Activated CD8-positive, alpha-beta memory T cell treated with anti-CD3 and anti-CD28 coated beads for 36 hours (primary cell): ENCODE measurements around the gene POR. TPM values are rescaled to one million over a fixed set of nuclear protein-coding genes. Genes with fewer than 3 reads are reported as not detected.
"Not testable (repeated sequence)": the region's sequence is repeated elsewhere in the genome, so short reads cannot be mapped to it uniquely, and the experiment has no call there.

Source experiments
- CTCF ChIA-PET: fragments of 350-600 bp; sonication (Branson Sonifier 250); formaldehyde crosslinking; loops from one replicate; lab custom pipeline; 2021; ENCODE audit warnings: antibody characterized with exemption; lab: Charles Lee
- POLR2A ChIA-PET: fragments of 350-600 bp; sonication (Branson Sonifier 250); formaldehyde crosslinking; loops from one replicate; lab custom pipeline; 2021; ENCODE audit warnings: antibody characterized with exemption; lab: Charles Lee
- total RNA-seq, 2 experiments: library from RNA; stranded (reverse); gene quantifications; one replicate each; pipeline ENCODE4 v1.2.3, GENCODE V29; 2021

POR gene
- total RNA-seq, 2 experiments from 2014 or later: 42.2 to 47.9 TPM

GRCh38 chr7:75880242-75880641, 34.7 kb upstream of the POR start:
- POLR2A ChIA-PET: no interaction called here
- CTCF ChIA-PET: no interaction called here

GRCh38 chr7:75881436-75882095, 33.4 kb upstream of the POR start:
- POLR2A ChIA-PET: no interaction called here
- CTCF ChIA-PET: no interaction called here

- POLR2A ChIA-PET: not testable (repeated sequence)
- CTCF ChIA-PET: interaction anchor here (0.6 kb wide), 1 partner anchor 148 kb away, joined by 3 read pairs; no protein-coding TSS in a partner anchor
These were observed 31.6 kb upstream of the POR start for GRCh38 chr7:75883265-75883824.

- ChIA-PET POLR2A (no interaction called here), CTCF (no interaction called here)
These were observed 30.5 kb upstream of the POR start for GRCh38 chr7:75884476-75884875.

- POLR2A ChIA-PET: no interaction called here
- CTCF ChIA-PET: no interaction called here
These were observed 29.9 kb upstream of the POR start for GRCh38 chr7:75885036-75885435.

- ChIA-PET POLR2A (no interaction called here), CTCF (no interaction called here)
These were observed 27.1 kb upstream of the POR start for GRCh38 chr7:75887669-75888369.

GRCh38 chr7:75888464-75889222, 26.3 kb upstream of the POR start:
- CTCF ChIA-PET: no interaction called here
- POLR2A ChIA-PET: no interaction called here

- POLR2A ChIA-PET: no interaction called here
- CTCF ChIA-PET: interaction anchor here (0.9 kb wide), 1 partner anchor 131 kb away, joined by 3 read pairs; no protein-coding TSS in a partner anchor
These were observed 25.6 kb upstream of the POR start for GRCh38 chr7:75889223-75889825.

GRCh38 chr7:75889826-75890225, 25.1 kb upstream of the POR start:
- CTCF ChIA-PET: interaction anchor here (0.9 kb wide), 1 partner anchor 131 kb away, joined by 3 read pairs; no protein-coding TSS in a partner anchor
- POLR2A ChIA-PET: no interaction called here

GRCh38 chr7:75891237-75891636, 23.7 kb upstream of the POR start:
- CTCF ChIA-PET: interaction anchor here (0.6 kb wide), 1 partner anchor 100 kb away, joined by 4 read pairs; no protein-coding TSS in a partner anchor
- POLR2A ChIA-PET: not testable (repeated sequence)

- CTCF ChIA-PET: interaction anchor here (0.6 kb wide), 1 partner anchor 99 kb away, joined by 4 read pairs; no protein-coding TSS in a partner anchor
- POLR2A ChIA-PET: no interaction called here
These were observed 23.0 kb upstream of the POR start for GRCh38 chr7:75891815-75892411.

- POLR2A ChIA-PET: no interaction called here
- CTCF ChIA-PET: no interaction called here
These were observed 22.2 kb upstream of the POR start for GRCh38 chr7:75892634-75893272.

- POLR2A ChIA-PET: no interaction called here
These were observed 18.1 kb upstream of the POR start for GRCh38 chr7:75896803-75897327.

GRCh38 chr7:75900617-75901315, 14.2 kb upstream of the POR start:
- CTCF ChIA-PET: interaction anchor here (0.7 kb wide), 1 partner anchor 122 kb away, joined by 5 read pairs; no protein-coding TSS in a partner anchor
- POLR2A ChIA-PET: no interaction called here

More at GRCh38 chr7:75896803-75897327, 18.1 kb upstream of the POR start:
- CTCF ChIA-PET: no interaction called here

- ChIA-PET POLR2A (no interaction called here), CTCF (no interaction called here)
These were observed 9.0 kb upstream of the POR start for GRCh38 chr7:75905785-75906604.

- POLR2A ChIA-PET: no interaction called here
- CTCF ChIA-PET: no interaction called here
These were observed 7.8 kb upstream of the POR start for GRCh38 chr7:75906991-75907667.
